ENCODE results near the gene NSD1.
"Not testable (repeated sequence)": the region's sequence is repeated elsewhere in the genome, so short reads cannot be mapped to it uniquely, and the experiment has no call there.

NSD1 gene

DNA sequence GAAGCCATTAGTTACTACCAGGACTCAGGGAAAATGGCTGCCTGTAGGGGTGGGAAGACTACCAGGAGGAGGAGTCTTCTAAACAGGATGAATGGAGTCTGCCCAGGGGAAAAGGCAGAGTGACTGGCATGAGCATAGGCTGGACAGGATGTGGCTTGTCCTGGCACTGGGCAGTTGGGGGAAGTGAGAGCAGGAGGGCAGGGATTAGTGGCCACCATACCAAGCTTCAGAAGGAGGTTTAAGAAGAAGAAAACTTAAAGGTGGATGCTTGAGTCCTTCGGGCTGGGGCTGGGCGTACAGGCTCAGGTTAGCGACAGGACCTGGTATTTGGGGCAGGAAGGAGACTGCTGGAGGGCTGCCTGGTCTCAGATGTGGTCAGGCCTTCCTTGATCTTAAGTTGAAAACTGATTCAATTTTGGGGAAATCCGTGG lies 5.0 kb upstream of the NSD1 start:
- no peak for DNase-seq

DNA sequence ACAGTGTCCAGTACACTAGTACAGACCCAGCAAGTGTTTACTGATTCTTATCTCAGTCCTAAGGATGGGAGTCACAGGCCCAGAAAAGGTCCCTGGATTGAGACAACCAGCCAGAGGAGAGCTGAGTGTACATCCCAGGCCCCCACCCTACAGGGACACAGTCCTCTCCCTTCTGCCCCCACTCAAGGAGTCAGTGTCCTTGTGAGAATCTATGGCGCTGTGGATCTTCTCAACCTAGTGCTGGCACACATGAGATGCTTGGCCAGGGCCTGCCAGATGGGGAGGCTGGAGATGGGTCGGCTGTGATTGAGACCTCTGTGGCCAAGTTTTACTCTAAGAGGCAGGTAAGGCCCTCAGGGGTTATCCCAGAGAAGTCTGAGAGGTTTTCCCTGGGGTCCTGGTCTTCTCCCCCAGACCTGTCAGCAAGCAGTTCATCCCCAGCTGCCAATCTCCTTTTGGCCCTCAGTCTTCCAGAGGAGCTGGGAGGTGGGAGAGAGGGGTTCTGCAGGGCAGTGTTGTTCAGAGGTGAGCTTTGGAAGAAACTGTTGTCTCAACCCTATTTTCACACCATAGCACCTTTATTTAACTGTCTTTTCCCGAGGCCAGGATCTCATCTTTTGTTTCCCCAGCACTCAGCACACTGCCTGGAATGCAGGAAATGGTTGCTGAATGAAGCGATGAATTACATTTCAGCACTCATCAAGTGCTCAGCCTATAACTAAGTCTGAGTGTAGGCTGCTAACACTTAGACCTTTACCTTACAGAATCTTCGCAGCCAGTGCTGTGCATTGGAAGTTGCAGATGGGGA lies 3.2 kb upstream of the NSD1 start:
- no peak for DNase-seq

DNA sequence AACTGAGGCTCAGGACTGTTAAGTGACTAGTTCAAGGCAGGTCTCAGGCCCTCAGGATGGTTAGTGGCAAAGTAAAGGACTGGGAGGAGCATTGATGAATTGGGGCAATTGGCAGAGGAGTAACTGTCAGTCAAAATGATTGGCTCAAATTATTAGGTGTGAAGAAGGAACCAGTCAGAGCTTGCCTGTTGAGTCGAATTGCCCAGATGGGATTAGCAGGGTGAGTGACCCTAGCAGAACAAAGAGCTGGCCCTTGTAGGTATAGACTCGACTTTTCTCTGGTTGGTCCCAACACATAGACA lies 2.6 kb upstream of the NSD1 start:
- DNase-seq: no peak

DNA sequence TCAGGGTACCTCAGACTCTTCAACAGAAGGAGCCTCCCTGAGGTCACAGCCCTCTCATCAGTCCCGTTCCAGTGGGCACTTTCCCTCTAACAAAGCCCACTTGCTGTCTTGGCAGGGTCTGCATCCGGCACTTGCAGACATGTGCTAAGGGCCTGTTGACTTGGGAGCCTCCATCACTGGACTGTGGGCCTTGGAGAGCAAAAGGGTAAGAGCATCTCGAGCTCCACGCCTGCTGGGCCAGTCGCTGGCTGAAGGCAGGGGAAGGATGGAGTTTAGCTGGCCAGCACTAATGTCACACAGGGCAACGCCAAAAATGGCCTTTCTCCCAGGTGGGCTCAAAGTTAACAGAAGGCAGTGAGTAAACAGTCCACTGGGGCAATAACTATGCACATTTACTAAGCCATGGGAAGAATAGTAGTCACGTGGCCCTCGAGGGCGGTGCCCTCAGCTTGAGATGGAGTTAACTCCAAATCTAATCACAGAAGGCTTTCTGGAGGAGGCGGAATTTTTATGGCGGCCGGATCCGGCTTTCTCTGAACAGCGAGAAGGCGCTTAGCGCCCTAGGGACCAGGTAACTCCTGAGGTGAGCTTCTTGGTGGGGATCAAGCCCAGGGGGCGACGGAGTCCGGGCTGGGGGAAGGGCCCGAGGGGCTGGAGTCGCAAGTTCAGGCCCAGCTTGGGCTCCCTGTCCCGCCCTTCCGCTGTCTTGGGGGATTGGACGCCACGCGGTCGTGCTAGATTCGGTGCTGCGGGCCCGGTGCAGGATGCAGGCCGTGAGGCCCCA lies 2.0 kb upstream of the NSD1 start:
- no peak for DNase-seq

DNA sequence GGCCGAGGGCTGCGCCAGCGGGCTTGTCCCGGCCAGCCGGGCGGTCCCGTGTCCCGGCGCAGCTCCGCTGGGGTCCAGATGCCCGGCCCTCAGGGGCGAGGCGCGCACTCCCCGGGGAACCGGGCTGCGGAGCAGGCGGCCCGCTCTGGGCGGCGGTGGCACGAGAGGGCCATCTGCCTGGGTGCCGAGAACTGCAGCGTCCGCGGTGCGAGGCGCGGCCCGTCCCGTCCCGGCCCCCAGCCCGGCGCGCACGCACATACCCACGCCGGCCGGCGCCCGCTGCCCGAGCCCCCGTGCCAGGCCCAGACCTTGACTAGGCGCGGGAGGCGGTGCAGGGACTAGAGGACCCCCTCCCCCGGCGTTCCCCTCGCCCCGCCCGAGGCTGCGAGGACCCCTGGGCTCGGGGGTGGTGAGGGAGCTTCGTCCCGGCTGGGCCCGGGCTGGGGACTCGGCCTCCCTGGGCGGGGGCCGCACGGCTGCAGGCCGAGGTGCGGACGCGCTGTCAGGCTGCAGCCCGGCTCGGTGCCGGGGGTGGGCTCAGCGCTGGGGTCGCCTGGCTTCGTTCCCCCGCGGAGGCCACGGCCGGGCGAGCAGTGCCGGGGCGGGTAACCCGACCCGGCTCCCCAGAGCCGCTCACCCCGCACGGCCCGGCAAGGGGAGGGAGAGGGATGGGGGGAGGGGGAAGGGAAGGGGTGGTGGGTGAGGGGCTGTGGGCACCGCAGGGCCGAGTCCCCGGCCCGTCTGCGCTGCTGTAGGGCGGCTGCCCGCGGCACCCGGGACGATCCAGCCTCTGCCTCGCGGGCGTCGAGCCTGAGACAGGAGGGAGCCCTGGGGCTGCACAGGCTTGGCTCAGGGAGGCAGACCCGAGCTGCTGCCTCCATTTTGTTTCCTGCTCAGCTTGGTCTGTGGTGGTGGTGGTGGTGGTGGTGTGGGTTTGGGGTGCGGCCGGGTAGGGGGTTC lies 1.2 kb upstream of the NSD1 start:
- DNase-seq: no peak

DNA sequence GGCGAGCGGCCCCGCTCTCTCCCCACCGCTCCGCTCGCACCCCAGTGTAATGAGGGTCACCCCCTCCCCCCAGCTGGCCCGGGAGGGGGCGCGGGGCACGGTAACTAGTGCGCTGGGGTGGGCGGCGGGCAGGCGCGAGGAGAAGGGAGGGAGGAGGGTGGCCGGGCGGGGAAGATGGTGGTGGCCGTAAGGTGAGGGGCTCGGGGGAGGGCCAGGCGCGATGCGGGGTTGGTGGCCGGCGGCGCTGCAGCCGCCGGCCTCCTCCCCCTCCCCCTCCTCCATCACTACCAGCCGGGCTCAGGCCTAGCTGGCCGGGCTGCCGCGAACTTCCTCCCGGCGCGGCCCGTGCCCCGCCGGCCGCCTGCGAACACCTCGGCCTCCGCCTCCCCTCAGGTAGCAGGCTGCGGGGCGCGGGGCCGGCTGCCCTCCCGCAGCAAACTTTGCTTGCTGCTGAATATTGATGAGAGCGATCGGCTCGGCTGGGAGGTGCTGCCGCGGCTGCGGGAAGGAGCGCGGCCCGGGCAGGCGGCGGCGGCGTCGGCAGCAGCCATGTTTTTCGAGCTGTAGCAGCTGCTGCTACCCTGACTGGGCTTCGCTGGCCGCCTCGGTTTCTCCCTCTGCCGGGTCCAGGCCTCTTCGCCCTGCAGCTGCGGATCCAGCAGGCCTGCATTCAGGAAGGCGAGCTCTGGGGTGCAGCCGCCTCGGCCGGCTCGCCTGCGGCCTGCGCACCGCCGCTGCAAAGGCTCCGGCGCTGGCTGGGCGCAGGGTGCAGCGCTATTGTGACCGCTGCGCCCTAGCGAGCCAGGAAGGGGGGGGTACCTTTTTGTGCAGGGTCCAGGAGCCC lies 502 bp downstream of the NSD1 start:
- DNase-seq: peak; percentile 61

DNA sequence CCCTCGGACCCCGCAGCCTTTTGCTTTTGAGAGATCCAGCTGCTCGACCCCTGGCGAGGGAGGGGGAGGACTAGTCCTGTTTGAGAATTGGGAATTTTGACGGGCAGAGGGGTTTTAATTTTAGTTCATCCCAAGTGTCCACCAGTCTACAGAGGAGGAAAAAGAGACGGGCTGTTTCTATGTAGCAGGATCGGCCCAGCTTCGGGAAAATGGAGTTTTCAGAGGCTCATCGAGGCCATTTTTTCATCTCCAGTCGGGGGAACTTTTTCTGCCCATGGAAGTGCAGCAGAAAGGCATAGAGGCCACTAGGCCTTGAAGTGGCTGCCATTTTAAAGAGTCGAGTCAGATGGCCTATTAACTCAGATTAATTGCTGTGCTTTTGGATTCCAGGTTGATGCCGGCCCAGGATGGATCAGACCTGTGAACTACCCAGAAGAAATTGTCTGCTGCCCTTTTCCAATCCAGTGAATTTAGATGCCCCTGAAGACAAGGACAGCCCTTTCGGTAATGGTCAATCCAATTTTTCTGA lies 1.2 kb downstream of the NSD1 start:
- peak; percentile 45 for DNase-seq

DNA sequence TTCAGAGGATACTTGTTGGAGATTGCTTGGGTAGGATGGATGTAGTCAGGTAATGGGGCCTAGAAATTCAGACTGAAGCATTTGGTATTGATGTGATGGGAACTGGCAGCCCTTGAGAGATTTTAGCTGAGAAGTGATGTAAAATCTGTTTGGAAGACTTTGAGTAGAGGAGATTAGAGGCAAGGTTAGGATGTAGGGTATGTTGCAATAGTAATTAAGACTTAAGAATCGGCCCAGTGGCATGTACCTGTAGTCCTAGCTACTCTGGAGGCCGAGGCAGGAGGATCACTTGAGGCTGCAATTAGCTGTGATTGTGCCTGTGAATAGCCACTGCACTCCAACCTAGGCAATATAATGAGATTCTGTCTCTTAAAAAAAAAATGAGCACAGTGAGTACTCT lies 6.7 kb downstream of the NSD1 start:
- no peak for DNase-seq

DNA sequence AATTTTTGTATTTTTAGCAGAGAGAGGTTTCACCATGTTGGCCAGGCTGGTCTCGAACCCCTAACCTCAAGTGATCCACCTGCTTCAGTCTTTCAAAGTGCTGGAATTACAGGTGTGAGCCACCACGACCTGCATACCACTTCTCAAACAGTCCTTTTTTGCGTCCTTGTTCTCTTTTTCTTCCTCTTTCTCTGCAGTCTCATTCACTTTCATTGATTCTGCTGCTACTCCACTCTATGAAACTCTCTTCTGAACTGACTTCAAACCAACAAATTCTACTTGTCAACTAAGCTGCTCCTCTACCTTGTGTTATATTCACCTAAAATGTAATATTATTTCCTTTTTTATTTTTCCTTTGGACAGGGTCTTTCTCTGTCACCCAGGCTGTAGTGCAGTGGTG lies 7.9 kb downstream of the NSD1 start:
- DNase-seq: no peak

DNA sequence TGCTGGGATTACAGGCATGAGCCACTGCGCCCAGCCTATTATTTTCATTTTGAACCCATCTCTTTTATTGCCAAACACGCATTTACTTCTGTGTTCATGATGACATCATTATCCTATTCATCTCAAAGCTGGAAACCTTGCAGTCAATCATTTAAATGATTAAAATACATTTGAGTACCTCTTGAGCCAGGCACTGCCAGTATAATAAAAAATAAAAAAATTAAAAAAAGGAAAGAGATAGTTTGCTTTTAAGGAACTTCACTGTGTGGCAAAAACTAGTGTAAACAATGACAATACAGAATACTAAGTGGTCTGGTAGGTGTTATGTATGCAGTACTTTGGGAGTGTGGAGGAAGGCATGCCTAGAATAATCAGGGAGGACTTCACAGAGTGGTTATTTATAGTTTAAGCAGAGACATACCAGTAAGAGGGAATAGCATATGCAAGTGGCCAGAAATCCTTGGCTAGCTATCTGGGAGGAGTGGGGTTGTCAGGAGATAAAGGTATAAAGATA lies 8.6 kb downstream of the NSD1 start:
- DNase-seq: no peak

DNA sequence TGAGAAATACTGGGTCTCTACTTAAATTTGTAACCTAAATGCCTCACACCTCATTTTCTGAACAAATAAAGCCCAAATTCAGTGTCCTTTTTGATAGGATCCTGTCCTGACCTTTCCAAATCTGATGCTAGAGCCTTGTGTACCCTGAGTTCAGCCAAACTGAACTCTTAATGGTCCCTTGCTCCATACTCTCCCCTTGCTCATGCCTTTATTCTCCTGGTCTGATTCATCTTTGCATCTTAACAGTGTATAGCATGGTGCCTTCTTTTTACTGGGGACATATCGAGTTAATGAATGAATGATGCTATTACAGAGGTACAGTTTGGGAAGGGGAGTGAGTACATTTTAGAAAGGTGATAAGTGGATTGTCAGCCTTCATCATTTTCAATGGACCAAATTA lies 9.2 kb downstream of the NSD1 start:
- no peak for DNase-seq

DNA sequence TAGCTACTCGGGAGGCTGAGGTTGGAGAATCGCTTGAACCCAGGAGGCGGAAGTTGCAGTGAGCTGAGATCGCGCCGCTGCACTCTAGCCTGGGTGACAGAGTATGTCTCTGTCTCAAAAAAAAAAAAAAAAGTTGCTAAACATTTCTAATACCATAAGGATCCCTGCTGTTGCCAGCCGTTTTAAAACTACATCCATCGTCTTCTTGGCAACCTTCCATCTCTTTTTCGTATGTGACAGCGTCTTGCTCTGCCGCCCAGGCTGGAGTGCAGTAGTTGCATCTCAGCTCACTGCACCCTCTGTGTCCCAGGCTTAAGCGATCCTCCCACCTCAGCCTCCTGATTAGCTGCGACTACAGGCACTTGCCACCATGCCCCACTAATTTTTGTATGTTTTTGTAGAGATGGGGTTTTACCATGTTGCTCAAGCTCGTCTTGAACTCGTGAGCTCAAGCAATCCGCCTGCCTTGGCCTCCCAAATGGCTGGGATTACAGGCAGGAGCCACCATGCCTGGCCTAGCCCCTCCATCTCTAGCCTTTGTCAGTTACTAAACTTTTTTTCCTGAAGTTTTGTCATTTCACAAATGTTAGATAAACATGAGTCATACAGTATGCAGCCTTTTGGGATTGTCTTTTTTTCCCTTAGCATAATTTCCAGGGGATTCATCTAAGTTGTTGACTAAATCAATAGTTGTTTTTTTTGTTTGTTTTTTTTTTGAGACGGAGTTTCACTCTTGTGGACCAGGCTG lies 13.5 kb downstream of the NSD1 start:
- DNase-seq: no peak

DNA sequence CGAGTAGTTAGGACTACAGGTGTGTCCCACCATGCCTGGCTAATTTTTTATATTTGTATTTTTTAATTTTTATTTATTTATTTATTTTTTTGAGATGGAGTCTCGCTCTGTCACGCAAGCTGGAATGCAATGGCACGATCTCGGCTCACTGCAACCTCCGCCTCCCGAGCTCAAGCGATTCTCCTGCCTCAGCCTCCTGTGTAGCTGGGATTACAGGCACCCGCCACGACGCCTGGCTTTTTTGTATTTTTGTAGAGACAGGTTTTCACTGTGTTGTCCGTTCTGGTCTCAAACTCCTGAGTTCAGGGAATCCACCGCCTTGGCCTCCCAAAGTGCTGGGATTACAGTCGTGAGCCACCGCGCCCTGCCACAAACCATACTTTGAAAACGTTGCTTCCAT lies 16.5 kb downstream of the NSD1 start:
- DNase-seq: not testable (repeated sequence)

DNA sequence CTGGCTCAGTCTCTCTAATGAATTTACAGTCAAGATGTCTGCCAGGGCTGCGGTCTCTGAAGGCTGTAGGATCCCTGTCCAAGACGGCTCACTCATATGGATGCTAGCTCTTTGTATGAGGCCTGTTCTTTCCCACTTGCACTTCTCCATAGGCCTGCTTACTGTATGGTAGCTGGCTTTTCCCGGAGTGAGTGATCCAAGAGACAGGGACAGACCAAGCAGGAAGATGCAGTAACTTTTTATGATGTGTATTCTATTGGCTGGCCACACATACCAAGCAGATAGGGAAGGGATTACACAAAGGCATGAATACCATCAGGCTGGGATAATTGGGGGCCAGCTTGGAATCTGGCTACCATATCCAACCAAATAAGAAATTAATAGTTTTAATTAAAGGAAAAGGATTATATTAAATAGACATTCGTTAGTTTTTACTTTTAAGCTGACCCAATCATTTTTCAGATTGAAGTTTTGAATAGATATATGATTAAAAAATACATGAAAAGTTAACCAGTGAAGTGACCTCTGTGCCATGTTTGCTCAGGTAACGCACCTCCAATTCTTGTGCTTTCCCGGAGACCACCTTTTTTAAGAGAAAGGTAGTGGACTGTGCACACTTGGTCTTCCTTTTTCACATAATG lies 20.6 kb downstream of the NSD1 start:
- no peak for DNase-seq

DNA sequence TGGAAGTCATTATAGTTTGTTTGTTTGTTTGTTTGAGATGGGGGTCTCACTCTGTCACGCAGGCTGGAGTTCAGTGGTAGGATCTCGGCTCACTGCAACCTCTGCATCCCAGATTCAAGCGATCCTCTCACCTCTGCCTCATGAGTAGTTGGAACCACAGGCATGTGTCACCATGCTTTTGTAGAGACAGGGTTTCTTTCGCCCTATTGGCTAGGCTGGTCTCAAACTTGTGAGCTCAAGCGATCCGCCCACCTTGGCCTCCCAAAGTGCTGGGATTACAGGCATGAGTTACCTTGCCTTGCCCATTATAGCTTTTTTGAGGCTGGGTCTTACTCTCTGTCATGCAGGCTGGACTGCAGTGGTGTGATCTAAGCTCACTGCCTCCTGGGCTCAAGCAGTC lies 28.8 kb downstream of the NSD1 start:
- DNase-seq: no peak

DNA sequence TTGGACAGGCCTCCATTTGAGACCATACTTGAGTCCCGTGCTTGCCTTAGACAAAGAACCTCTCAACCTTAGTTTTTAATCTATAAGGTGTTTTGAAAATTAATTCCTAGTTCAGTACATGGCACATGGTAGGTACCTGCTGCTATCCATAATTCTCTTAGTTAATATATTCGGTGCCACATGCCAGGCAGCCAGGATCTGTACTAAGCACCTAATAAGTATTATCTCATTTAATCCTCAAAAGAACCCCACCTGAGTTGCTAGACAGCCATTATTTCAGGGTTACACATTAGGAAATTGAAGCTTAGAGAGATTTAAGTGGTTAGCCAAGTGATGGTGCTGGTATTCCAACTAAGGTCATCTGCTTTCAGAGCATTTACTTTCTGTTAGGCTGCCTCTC lies 29.9 kb downstream of the NSD1 start:
- peak; percentile 26 for DNase-seq

DNA sequence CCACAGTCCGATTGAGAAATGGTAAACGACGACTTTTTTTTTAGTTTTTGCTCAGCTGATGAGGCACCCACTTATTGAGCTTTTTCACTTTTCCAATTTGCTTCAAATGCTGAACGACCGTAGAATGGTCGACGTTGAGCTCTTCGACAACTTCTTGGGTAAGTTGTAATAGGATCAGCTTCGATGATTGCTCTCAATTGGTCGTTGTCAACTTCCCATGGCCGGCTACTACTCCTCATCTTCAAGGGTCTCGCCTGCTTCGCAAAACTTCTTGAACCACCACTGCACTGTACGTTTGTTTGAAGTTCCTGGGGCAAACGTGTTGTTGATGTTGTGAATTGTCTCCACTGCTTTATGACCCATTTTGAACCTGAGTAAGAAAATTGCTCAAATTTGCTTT lies 35.7 kb downstream of the NSD1 start:
- DNase-seq: no peak

DNA sequence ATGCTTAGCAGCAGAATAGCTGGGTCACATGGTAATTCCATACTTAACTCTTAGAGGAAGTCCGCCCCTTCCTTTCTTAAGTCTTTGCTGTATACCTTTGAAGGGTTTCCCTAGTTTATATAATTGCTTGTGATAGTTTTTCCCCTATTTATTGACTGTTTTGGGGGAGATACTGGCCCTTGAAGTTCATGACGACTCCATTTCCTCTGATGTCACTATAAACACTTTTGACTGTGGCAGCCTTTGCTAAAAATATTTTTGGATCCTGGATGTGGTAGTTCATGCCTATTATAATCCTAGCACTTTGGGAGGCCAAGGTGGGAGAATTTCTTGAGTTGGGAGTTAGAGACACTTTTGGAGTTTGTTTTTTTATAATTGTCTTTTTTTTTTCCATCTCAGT lies 38.4 kb downstream of the NSD1 start:
- no peak for DNase-seq

DNA sequence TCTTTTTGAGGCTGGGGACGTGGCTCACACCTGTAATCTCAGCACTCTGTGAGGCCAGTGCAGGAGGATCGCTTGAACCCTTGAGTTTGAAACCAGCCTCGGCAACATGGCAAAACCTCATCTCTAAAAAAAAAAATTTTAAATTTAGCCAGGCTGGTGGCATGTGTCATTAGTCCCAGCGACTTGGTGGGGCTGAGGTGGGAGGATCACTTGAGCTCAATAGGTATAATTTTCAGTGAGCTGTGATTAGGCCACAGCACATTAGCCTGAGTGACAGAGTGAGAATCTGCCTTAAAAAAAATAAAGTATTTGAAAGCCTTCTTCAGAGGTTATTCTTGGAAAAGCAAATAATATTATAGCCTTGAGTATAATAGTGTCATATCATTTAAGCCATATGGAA lies 41.8 kb downstream of the NSD1 start:
- DNase-seq: no peak

DNA sequence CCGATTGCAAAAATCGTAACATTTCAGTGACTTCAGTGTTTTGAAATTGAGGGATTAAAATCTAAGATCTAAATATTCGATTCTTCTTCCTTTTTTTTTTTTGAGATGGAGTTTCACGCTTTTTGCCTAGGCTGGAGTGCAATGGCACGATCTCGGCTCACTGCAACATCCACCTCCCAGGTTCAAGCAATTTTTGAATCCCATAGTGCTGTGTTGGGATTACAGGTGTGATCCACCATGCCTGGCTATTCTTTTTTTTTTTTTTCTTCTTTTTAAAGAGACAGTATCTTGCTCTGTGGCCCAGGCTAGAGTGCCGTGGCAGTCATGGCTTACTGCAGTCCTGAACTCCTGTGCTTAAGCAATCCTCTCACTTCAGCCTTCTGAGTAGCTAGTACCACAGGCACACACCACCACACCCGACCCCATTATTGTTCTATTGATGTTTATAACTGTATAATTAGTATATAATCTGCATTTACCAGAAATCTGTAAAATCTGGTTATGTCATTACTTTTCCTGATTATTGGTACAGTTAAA lies 42.7 kb downstream of the NSD1 start:
- no peak for DNase-seq
